ENCODE measurements around the gene NDUFA8. TPM values are rescaled to one million over a fixed set of nuclear protein-coding genes. Genes with fewer than 3 reads are reported as not detected.

The NDUFA8 gene
- polyA plus RNA-seq, 1 donor = 58.6 TPM

DNA sequence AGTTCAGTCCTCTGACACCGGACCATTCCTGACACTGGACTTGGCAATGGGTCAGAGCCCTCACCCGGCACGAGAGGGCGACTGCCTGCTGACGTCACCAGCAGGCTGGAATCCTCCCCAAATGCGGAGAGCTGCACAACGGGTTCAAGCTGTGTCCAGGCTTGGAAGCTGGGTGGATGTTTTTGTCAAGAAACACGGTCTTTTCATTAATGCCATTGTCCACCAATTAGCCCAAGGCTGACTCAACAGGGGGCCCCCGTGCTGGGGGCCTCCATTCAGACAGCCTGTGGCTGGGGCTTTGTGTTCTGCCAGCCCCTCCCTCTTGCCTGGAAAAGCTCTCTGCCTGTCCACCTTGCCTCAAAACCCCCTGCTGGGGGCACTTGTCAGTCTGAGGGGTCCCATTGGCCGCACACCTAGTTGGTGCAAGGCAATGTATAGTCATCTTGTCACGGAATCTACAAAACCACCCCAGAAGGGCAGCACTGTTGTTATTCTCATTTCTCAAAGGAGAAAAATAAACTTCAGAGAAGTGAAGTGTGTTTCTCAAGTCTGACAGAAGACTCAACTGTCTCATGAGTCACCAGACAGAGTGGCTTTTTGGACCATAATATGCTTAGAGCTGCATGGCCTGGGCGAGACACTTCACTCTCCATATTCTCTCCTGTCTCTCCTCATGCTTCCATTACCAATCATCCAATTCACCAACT, 24.6 kb downstream of the NDUFA8 start:
- DNase-seq = no peak

DNA sequence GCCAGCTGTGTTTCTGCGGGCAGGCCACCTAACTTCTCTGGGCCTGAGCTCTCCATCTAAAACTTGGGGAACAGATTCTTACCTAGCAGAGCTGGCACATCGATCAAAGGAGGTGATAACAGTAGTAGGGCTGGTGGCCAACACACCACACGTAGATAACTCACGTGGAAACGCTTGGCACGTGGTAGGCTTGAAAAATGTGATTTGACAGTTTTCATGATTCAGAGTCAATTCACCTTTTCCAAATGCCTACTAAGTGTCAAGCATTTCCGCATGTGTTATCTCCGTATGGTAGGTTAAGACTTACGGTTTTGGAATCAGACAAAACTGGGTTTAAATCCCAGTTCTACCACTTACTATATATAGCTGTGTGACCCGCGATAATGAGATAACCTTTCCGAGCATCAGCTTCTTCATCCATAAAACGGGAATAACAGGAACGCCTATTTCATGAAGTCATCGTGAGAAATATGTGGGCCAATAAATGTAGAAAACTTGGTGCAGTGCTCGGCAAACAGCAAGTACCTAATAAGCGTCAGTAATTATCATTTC, 25.5 kb downstream of the NDUFA8 start:
- no peak for DNase-seq

DNA sequence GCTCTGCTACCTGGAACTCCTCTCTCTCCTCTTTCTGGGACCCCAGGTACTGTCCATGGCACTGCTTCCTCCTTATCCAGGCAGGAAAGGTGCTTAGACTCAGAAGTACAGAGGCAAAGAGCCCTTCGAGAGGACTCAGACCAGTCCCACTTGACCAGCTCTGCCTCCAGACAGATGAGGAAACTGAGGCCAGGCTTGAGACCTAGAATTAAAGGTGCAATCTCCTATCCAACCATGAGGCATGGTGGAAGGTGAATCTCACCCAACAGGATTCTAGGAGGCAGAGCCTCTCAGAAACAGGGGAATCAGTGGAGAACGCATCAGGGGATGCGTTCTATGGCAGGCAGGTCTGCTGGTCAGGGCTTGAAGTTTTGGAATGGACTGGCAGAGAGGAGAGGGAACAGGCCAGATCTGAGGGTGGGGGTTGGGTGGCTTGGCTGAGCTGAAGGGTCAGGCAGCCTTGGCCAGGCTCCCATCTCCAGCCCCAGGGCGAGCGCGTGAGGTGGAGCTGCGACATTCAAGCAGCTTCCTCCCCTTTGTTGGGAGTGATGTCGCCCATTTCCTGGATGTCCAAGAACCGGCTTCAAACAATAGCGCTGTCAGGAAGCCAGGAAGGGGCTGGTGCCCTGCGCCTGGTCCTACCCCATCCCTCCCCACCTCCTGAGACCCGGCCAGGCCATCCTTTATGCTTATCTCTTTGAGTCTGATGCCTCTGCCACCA, 26.2 kb downstream of the NDUFA8 start:
- no peak for DNase-seq

DNA sequence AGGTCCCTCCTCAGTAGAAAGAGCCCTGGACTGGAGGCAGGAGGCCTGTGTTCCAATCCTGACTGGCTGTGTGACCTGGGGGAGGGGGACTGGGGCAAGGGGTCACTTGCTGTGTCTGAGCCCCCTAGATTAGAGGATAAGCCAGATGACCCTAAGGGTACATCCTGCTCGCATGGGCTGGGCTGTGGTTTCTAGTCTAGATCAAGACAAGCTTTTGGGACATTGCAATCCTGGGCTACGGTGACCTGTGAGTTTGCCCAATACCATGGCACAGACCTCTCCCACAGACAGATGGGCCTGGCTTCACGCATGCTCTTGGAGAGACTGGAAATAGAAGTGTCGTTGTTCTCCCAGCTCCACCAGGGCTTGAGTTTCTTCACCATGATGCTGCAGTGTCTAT, 27.0 kb downstream of the NDUFA8 start:
- DNase-seq = no peak

DNA sequence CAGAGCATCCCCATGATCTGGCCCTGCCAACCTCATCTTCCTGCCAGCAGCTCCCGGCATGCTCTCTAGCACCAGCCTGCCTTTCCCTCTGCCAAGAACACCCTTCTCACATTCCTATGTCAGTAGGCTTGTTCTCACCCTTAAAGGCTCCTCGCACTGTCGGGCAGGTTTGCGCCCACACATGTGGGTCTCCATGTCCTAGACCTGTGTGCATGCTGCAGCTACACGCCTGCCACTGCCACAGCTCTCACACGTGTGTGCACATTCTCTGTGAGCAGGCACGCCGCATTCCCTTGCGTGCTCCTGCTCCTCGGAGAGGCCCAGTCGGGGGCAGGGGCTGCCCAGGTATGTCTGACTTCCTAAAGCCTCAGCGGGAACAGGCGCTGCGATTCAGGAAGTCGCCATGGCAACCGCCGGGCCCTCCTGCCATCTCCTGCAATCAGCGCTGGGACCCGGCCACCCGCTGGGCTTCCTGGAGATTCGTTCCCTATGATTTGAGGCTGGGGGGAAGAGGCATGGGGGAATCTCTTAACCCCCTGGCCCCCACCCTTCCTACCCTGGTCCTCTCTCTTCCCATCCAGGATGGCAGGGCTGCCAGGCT, 28.1 kb downstream of the NDUFA8 start:
- DNase-seq = no peak

GRCh38 chr9:122130837-122131236, 28.7 kb downstream of the NDUFA8 start:
- DNase-seq = no peak

GRCh38 chr9:122129969-122130368, 29.6 kb downstream of the NDUFA8 start:
- DNase-seq = no peak

GRCh38 chr9:122128969-122129343, 30.6 kb downstream of the NDUFA8 start:
- no peak for DNase-seq

DNA sequence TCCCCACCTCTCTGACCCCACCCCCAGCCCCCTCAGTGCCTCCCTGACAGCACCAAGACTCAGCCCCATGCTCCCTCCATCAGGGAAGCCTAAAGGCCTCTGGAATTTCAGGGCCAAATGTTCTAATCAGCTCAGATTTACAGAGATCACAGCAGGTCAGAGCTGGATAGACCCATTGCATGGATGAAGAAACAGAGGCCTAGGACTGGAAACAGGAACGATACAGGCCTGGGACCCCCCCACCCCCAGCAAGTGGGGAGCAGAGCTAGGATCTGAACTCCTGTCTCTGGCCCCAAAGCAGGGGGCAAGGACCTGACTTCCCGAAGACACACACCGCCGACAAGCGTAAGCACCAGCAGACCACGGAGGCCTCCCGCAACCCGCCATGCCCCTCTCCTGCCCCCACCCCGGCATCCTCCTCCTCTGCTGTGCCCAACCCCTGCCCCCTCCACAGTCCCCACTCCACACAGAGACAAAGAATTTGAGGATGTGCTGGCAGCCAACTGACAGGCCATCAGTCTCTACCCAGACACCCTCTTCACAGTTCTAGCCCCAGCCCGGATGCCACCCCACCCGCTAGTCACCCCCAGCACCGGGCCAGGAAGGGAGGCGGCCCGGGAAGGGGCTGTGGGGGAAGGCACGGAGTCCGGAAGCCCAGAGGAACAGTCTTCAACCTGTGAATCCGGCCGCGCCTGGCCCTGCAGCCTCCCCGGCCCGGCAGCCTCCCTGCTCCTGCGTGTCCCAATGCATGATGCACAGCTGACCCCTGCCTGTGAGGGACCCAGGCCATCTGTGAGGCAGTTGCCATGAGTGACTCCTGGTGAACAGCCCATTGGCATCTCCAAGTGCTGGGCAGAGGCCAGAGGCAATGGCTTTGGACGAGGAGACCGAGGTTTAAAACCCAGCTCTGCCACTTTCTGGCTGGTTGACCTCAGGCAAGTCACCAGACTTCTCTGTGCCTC, 31.3 kb downstream of the NDUFA8 start:
- no peak for DNase-seq

DNA sequence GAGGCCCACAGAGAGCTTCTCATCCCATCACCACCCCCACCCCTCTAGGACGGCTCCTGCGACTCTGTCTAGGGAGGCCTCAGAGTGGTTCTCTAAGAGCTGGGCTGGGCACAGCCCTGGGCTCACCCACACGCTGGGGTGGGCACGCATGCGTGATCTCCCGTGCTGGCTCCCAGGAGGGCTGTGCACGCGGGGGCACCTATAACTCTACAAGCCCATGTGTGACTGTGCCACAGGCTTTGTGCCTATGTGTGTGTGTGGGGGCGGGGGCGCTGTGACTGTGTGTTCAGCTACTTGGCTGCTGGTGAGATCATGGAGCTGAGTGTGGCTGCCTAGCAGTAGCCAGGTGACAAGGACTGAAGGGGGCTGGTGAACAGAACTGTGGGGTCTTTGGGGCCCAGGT, 32.2 kb downstream of the NDUFA8 start:
- DNase-seq = no peak

DNA sequence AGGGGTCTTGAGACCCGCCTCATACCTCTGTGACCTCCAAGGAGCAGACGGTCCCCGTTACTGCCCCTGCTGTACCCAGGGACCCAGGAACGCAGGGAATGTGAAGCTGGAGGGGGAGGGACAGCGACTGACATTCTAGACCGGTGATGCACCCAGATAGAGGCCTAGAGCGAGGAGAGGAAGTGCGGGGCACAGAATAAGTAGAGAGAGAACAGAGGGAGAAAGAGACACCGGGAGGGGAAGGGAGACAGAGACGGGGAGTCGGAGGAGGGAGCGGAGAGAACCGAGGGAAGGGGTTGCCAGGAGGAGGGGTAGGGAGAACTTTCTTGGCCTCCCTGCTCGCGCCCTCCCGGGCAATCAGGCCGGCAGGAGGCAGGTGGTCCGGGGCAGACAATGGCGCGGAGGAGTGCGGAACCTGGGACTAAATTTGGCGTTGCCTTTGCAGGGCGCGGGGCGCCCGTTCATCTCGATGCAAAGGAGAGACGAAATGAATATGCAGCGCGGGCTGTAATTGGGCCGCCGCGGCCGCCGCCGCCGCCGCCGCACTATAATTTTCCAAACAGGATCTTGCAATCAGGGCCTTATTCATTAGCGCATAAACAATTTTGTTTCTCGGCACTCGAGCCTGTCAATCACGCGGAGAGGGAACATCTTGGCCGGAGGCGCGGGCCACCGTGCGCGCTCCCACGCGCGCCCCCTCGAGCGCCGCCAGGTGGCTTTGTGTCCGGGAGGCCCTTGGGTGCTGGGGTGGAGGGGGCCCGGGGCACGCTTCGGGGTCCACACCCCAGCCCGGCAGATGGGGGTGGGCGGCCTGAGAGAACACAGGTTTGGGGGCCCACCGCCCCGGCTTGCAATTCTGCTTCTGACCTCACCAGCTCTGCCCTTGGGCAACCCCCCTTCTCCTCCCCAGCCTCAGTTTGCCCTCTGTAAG, 33.0 kb downstream of the NDUFA8 start:
- DNase-seq = no peak

- DNase-seq = no peak
Measured at GRCh38 chr9:122125509-122126330, 33.9 kb downstream of the NDUFA8 start.

- peak; percentile 80 for DNase-seq
Measured at GRCh38 chr9:122125158-122125508, 34.4 kb downstream of the NDUFA8 start.

- DNase-seq = no peak
Measured at GRCh38 chr9:122124528-122124927, 35.1 kb downstream of the NDUFA8 start.

- DNase-seq = no peak
Measured at GRCh38 chr9:122124048-122124447, 35.5 kb downstream of the NDUFA8 start.

GRCh38 chr9:122122903-122123632, 36.5 kb downstream of the NDUFA8 start:
- peak; percentile 68 for DNase-seq

- no peak for DNase-seq
Measured at GRCh38 chr9:122122468-122122867, 37.1 kb downstream of the NDUFA8 start.

GRCh38 chr9:122121931-122122330, 37.6 kb downstream of the NDUFA8 start:
- no peak for DNase-seq

DNA sequence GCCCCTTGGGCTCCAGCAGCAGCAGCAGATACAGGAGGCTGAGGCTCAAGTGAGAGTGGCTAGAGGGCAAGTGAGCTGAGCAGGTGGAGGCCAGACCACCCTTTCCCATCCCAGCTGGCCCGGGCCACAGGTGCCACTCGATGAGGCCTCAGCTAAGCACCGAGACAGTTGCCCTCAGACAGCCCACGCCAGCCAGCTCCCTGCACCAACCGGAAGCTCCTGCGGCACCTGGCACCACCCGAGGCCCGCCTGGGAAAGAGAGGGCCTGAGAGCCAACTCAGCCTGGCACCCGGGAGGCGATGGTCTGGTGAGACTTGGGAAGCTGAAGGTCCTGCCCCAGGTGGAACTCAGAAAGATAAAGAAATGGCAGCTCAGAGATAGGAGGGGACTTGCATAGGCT, 38.2 kb downstream of the NDUFA8 start:
- no peak for DNase-seq

Data from hindlimb muscle (tissue), 1 donor.